Coronary artery (tissue), 2 donors: ENCODE results near the gene LRSAM1.
A peak's percentile ranks its signal among the peaks of the same experiment; 100 is the strongest.

Source experiments
- DNase-seq: peaks from one replicate; pipeline ENCODE4 v3.0.0-alpha.2; 2017; ENCODE audit warnings: low spot score
- H3K27ac ChIP-seq, 2 donors: fragments of 200-600 bp; sonication (generic); one replicate each; pipeline ENCODE4 v1.5.1; 2016 to 2019
- H3K4me3 ChIP-seq: fragments of 200-600 bp; sonication (generic); 2 replicates; pipeline ENCODE4 v1.5.1; 2016; ENCODE audit warnings: mild to moderate bottlenecking, moderate library complexity
- CTCF ChIP-seq: fragments of 200-600 bp; sonication (generic); IDR thresholded peaks from one replicate; pipeline ENCODE4 v1.5.1; 2019; ENCODE audit warnings: antibody characterized with exemption

The LRSAM1 gene

GRCh38 chr9:127523312-127523851 lies 72.1 kb downstream of the LRSAM1 start:
- Histone ChIP-seq H3K4me3 (no peak overlapping the region), H3K27ac (peak overlapping the region in 1 of 2 donors; percentile 19)
- DNase-seq, result peak; percentile 70
- no peak for TF ChIP-seq CTCF

- Histone ChIP-seq H3K4me3 (no peak overlapping the region), H3K27ac (peak overlapping the region in 1 of 2 donors; percentile 60)
- TF ChIP-seq CTCF, result no peak
- no peak for DNase-seq
Measured at GRCh38 chr9:127524373-127524772, 73.1 kb downstream of the LRSAM1 start.

- Histone ChIP-seq H3K27ac (peak overlapping the region in 1 of 2 donors; percentile 60), H3K4me3 (no peak overlapping the region)
- TF ChIP-seq CTCF, result peak; percentile 16
- no peak for DNase-seq
Measured at GRCh38 chr9:127525401-127526188, 74.3 kb downstream of the LRSAM1 start.

- no peak for TF ChIP-seq CTCF
- H3K27ac ChIP-seq, result peak overlapping the region in 1 of 2 donors; percentile 83
- H3K4me3 ChIP-seq, result no peak overlapping the region
- no peak for DNase-seq
Measured at GRCh38 chr9:127526655-127527559, 75.6 kb downstream of the LRSAM1 start.

GRCh38 chr9:127527560-127528268 lies 76.4 kb downstream of the LRSAM1 start:
- TF ChIP-seq CTCF, result no peak
- Histone ChIP-seq H3K4me3 (no peak overlapping the region), H3K27ac (peak overlapping the region in 1 of 2 donors; percentile 83)
- no peak for DNase-seq

GRCh38 chr9:127528422-127529251 lies 77.3 kb downstream of the LRSAM1 start:
- Histone ChIP-seq H3K27ac (peak overlapping the region; percentile 49 to 83), H3K4me3 (no peak overlapping the region)
- TF ChIP-seq CTCF, result no peak
- no peak for DNase-seq
